Activated CD8-positive, alpha-beta memory T cell treated with anti-CD3 and anti-CD28 coated beads, Interleukin-2, amount 50 U/mL, for 4 hours (primary cell): ENCODE data around the gene TMIGD3.

Experiments
- DNase-seq: peaks from one replicate; pipeline ENCODE4 v3.0.0-alpha.2; 2020

TMIGD3 gene

GRCh38 chr1:111474106-111474505 is 29.3 kb downstream of the TMIGD3 start:
- DNase-seq, result no peak

- no peak for DNase-seq
These were observed 31.9 kb downstream of the TMIGD3 start for GRCh38 chr1:111471538-111471937.

GRCh38 chr1:111471012-111471411 is 32.4 kb downstream of the TMIGD3 start:
- DNase-seq, result peak; percentile 59

GRCh38 chr1:111470596-111470995 is 32.8 kb downstream of the TMIGD3 start:
- no peak for DNase-seq

- no peak for DNase-seq
These were observed 33.9 kb downstream of the TMIGD3 start for GRCh38 chr1:111469539-111469938.

- DNase-seq, result no peak
These were observed 34.7 kb downstream of the TMIGD3 start for GRCh38 chr1:111468717-111469100.

- DNase-seq, result no peak
These were observed 35.3 kb downstream of the TMIGD3 start for GRCh38 chr1:111467865-111468716.

- no peak for DNase-seq
These were observed 37.0 kb downstream of the TMIGD3 start for GRCh38 chr1:111466480-111466879.

GRCh38 chr1:111465754-111466153 is 37.7 kb downstream of the TMIGD3 start:
- no peak for DNase-seq

- DNase-seq, result no peak
These were observed 40.3 kb downstream of the TMIGD3 start for GRCh38 chr1:111463029-111463683.

GRCh38 chr1:111462370-111463028 is 40.9 kb downstream of the TMIGD3 start:
- no peak for DNase-seq

GRCh38 chr1:111461765-111462164 is 41.7 kb downstream of the TMIGD3 start:
- DNase-seq, result no peak

- no peak for DNase-seq
These were observed 47.8 kb downstream of the TMIGD3 start for GRCh38 chr1:111455642-111456031.

GRCh38 chr1:111454859-111455641 is 48.4 kb downstream of the TMIGD3 start:
- DNase-seq, result no peak

GRCh38 chr1:111453706-111454105 is 49.7 kb downstream of the TMIGD3 start:
- DNase-seq, result no peak

GRCh38 chr1:111452581-111452980 is 50.9 kb downstream of the TMIGD3 start:
- no peak for DNase-seq

- DNase-seq, result no peak
These were observed 53.2 kb downstream of the TMIGD3 start for GRCh38 chr1:111450185-111450584.

- DNase-seq, result no peak
These were observed 53.8 kb downstream of the TMIGD3 start for GRCh38 chr1:111449703-111450017.

GRCh38 chr1:111448918-111449702 is 54.3 kb downstream of the TMIGD3 start, which contains the start of the genes ATP5PB and WDR77:
Gene ATP5PB, plus strand, starts transcription at chr1:111449464. Its CDS starts 78 bp downstream, at chr1:111449542.
Gene WDR77, minus strand, starts transcription at chr1:111449256. Its CDS starts 87 bp downstream, at chr1:111449169.
- peak; percentile 86 for DNase-seq

- DNase-seq, result no peak
These were observed 54.9 kb downstream of the TMIGD3 start for GRCh38 chr1:111448482-111448917.

- no peak for DNase-seq
These were observed 56.2 kb downstream of the TMIGD3 start for GRCh38 chr1:111446967-111447892.
